Neural progenitor cell (in vitro differentiated cells): ENCODE results near the gene PDE1A. TPM values are rescaled to one million over a fixed set of nuclear protein-coding genes. Genes with fewer than 3 reads are reported as not detected.

ENCODE experiments used
- DNase-seq: peaks from one replicate; pipeline ENCODE4 v3.0.0-alpha.2; 2016; ENCODE audit warnings: low spot score
- H2AFZ ChIP-seq: fragments of 200-600 bp; sonication (generic); replicated peaks from 2 replicates; pipeline ENCODE4 v1.6.1; 2016; ENCODE audit warnings: antibody characterized with exemption
- H3F3A ChIP-seq: fragments of 200-600 bp; sonication (generic); 2 replicates; pipeline ENCODE4 v1.6.1; 2016; ENCODE audit warnings: antibody characterized with exemption, low read depth
- H3K27ac ChIP-seq: fragments of 200-600 bp; sonication (generic); 2 replicates; pipeline ENCODE4 v1.5.1; 2016; ENCODE audit warnings: mild to moderate bottlenecking
- H3K27me3 ChIP-seq: fragments of 200-600 bp; sonication (generic); 2 replicates; pipeline ENCODE4 v1.6.1; 2016; ENCODE audit warnings: mild to moderate bottlenecking, moderate library complexity
- H3K36me3 ChIP-seq: fragments of 200-600 bp; sonication (generic); 2 replicates; pipeline ENCODE4 v1.5.1; 2016
- H3K4me1 ChIP-seq: fragments of 200-600 bp; sonication (generic); 2 replicates; pipeline ENCODE4 v1.6.1; 2016; ENCODE audit warnings: mixed run types
- H3K4me2 ChIP-seq: fragments of 200-600 bp; sonication (generic); 2 replicates; pipeline ENCODE4 v1.6.1; 2016
- H3K4me3 ChIP-seq: fragments of 200-600 bp; sonication (generic); 2 replicates; pipeline ENCODE4 v1.5.1; 2016
- H3K79me2 ChIP-seq: fragments of 200-600 bp; sonication (generic); 2 replicates; pipeline ENCODE4 v1.6.1; 2016; ENCODE audit warnings: low read depth
- H3K9ac ChIP-seq: fragments of 200-600 bp; sonication (generic); 2 replicates; pipeline ENCODE4 v1.6.1; 2016
- H3K9me3 ChIP-seq: fragments of 200-600 bp; sonication (generic); 2 replicates; pipeline ENCODE4 v1.5.1; 2016; ENCODE audit warnings: low read depth
- H4K20me1 ChIP-seq: fragments of 200-600 bp; sonication (generic); 2 replicates; pipeline ENCODE4 v1.6.1; 2016; ENCODE audit warnings: low read depth
- H3K27ac Mint-ChIP-seq: 3 replicates; pipeline ENCODE4 v1.8.0; 2021; ENCODE audit warnings: mixed read lengths
- H3K27me3 Mint-ChIP-seq: 2 replicates; pipeline ENCODE4 v1.8.0; 2022; ENCODE audit warnings: low read depth, mild to moderate bottlenecking, inconsistent platforms, moderate library complexity, mixed read lengths; ENCODE audit not compliant: insufficient read depth
- H3K36me3 Mint-ChIP-seq: 3 replicates; pipeline ENCODE4 v1.8.0; 2021; ENCODE audit warnings: mixed read lengths
- H3K4me1 Mint-ChIP-seq: 3 replicates; pipeline ENCODE4 v1.8.0; 2021; ENCODE audit warnings: mixed read lengths
- H3K4me3 Mint-ChIP-seq: 3 replicates; pipeline ENCODE4 v1.8.0; 2021; ENCODE audit warnings: mild to moderate bottlenecking, moderate library complexity, mixed read lengths
- H3K9me3 Mint-ChIP-seq: 3 replicates; pipeline ENCODE4 v1.8.0; 2020; ENCODE audit warnings: mixed read lengths
- EZH2 ChIP-seq: fragments of 200-600 bp; sonication (generic); IDR thresholded peaks from 2 replicates; pipeline ENCODE4 v1.6.1; 2017; ENCODE audit warnings: antibody characterized with exemption, mild to moderate bottlenecking, moderate library complexity
- EZH2phosphoT487 ChIP-seq: fragments of 200-600 bp; sonication (generic); IDR thresholded peaks from 2 replicates; pipeline ENCODE4 v1.6.1; 2017; ENCODE audit warnings: antibody characterized with exemption
- total RNA-seq: library from RNA; depleted of rRNA; stranded (reverse); fragments of >200 nt; gene quantifications from 2 replicates; pipeline ENCODE4 v1.2.3, GENCODE V29; 2015; ENCODE audit warnings: low replicate concordance
- TF ChIP-seq, protein P1 (sequence below): fragments of 200-600 bp; sonication (generic); IDR thresholded peaks from 2 replicates; pipeline ENCODE4 v1.5.1; 2017; ENCODE audit warnings: antibody characterized with exemption, mild to moderate bottlenecking

PDE1A gene
- total RNA-seq, 1 donor from 2014 or later = not detected

DNA sequence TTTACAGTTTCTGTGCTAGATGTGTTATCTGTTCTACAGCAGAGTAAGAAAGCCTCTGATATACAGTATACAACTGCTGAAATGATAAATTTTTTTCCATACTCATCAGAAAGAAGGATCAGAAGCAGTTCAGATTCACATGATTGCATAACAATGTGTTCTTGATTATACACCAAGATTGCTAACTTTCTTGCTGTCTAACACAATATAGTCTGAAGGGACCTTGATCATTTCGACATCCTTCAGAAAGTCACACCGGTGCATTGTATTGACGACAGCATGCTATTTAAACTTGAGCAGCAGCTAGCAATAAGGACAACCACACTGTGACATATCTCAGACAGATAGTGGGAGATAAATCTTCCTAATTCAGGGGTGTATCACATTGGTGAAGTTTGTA lies 127.2 kb downstream of the PDE1A start:
- Histone ChIP-seq H3K36me3 (no peaks in the 10 kb centered on the region), H3K4me3 (no peak overlapping the region), H3K27me3 (no peaks in the 10 kb centered on the region), H4K20me1 (no peaks in the 10 kb centered on the region), H3K9ac (no peak overlapping the region), H3K79me2 (no peaks in the 10 kb centered on the region), H3K4me2 (no peak overlapping the region), H3K9me3 (no peaks in the 10 kb centered on the region), H3K27ac (no peak overlapping the region), H2AFZ (no peak overlapping the region), H3F3A (no peaks in the 10 kb centered on the region), H3K4me1 (no peaks in the 10 kb centered on the region)
- TF ChIP-seq, protein P1, sequence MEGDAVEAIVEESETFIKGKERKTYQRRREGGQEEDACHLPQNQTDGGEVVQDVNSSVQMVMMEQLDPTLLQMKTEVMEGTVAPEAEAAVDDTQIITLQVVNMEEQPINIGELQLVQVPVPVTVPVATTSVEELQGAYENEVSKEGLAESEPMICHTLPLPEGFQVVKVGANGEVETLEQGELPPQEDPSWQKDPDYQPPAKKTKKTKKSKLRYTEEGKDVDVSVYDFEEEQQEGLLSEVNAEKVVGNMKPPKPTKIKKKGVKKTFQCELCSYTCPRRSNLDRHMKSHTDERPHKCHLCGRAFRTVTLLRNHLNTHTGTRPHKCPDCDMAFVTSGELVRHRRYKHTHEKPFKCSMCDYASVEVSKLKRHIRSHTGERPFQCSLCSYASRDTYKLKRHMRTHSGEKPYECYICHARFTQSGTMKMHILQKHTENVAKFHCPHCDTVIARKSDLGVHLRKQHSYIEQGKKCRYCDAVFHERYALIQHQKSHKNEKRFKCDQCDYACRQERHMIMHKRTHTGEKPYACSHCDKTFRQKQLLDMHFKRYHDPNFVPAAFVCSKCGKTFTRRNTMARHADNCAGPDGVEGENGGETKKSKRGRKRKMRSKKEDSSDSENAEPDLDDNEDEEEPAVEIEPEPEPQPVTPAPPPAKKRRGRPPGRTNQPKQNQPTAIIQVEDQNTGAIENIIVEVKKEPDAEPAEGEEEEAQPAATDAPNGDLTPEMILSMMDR = no peak
- Mint-ChIP-seq H3K4me3 (no peak overlapping the region), H3K4me1 (no peaks in the 10 kb centered on the region), H3K36me3 (no peaks in the 10 kb centered on the region), H3K27ac (no peak overlapping the region), H3K9me3 (peaks cover 1% of the 10 kb centered on the region), H3K27me3 (no peaks in the 10 kb centered on the region)
- no peak for DNase-seq

DNA sequence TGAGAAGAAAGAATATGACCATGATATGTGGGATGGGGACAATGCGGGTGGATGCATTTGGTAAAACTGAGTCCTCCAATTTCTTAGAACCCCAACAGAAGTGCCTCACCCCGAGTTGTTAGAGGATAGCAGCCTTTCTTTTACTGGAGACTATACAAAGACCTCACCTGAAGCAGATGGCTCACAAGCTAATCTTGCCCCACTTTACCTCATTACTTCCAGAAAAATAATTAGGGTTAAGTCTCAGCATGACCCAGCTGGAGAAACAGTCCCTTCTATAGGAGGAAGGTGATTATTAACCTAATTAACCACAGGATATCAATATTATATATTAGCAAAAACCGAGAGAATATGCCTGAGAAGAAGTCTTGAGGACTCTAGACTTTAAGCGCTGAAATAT lies 128.4 kb downstream of the PDE1A start:
- Mint-ChIP-seq H3K27me3 (no peaks in the 10 kb centered on the region), H3K4me1 (no peaks in the 10 kb centered on the region), H3K9me3 (peaks cover 3% of the 10 kb centered on the region), H3K4me3 (no peak overlapping the region), H3K36me3 (no peaks in the 10 kb centered on the region), H3K27ac (no peak overlapping the region)
- no peak overlapping the region for H3K9ac ChIP-seq
- H4K20me1 ChIP-seq = no peaks in the 10 kb centered on the region
- H3K4me2 ChIP-seq = no peak overlapping the region
- no peaks in the 10 kb centered on the region for H3F3A ChIP-seq
- no peaks in the 10 kb centered on the region for H3K79me2 ChIP-seq
- TF ChIP-seq, protein P1 = no peak
- TF ChIP-seq EZH2phosphoT487 (no peak), EZH2 (no peak)
- H3K27me3 ChIP-seq = no peaks in the 10 kb centered on the region
- no peak overlapping the region for H3K27ac ChIP-seq
- no peaks in the 10 kb centered on the region for H3K4me1 ChIP-seq
- no peaks in the 10 kb centered on the region for H3K36me3 ChIP-seq
- no peaks in the 10 kb centered on the region for H3K9me3 ChIP-seq
- no peak for DNase-seq
- no peak overlapping the region for H2AFZ ChIP-seq
- no peak overlapping the region for H3K4me3 ChIP-seq

- Mint-ChIP-seq H3K27ac (no peak overlapping the region), H3K4me3 (no peak overlapping the region), H3K36me3 (no peaks in the 10 kb centered on the region), H3K4me1 (peaks cover 5% of the 10 kb centered on the region), H3K27me3 (peaks cover 2% of the 10 kb centered on the region), H3K9me3 (peaks cover 3% of the 10 kb centered on the region)
- no peaks in the 10 kb centered on the region for H4K20me1 ChIP-seq
- no peak for TF ChIP-seq EZH2phosphoT487
- H3K79me2 ChIP-seq = no peaks in the 10 kb centered on the region
- H3F3A ChIP-seq = no peaks in the 10 kb centered on the region
- no peak overlapping the region for H3K9ac ChIP-seq
- DNase-seq = no peak
- H2AFZ ChIP-seq = no peak overlapping the region
- no peaks in the 10 kb centered on the region for H3K4me1 ChIP-seq
- no peak overlapping the region for H3K4me3 ChIP-seq
- H3K9me3 ChIP-seq = no peaks in the 10 kb centered on the region
- no peak overlapping the region for H3K27ac ChIP-seq
- no peaks in the 10 kb centered on the region for H3K27me3 ChIP-seq
- H3K4me2 ChIP-seq = no peak overlapping the region
- no peaks in the 10 kb centered on the region for H3K36me3 ChIP-seq
Measured at GRCh38 chr2:182291296-182291695, 135.5 kb downstream of the PDE1A start.

- Histone ChIP-seq H2AFZ (no peak overlapping the region), H3K4me3 (no peak overlapping the region), H3K27ac (no peak overlapping the region), H3F3A (no peaks in the 10 kb centered on the region), H3K4me1 (peaks cover 5% of the 10 kb centered on the region), H3K79me2 (no peaks in the 10 kb centered on the region), H4K20me1 (no peaks in the 10 kb centered on the region), H3K27me3 (no peaks in the 10 kb centered on the region), H3K4me2 (no peak overlapping the region), H3K9ac (no peak overlapping the region), H3K36me3 (no peaks in the 10 kb centered on the region), H3K9me3 (no peaks in the 10 kb centered on the region)
- no peaks in the 10 kb centered on the region for H3K9me3 Mint-ChIP-seq
- H3K4me3 Mint-ChIP-seq = no peak overlapping the region
- no peaks in the 10 kb centered on the region for H3K36me3 Mint-ChIP-seq
- H3K4me1 Mint-ChIP-seq = peaks cover 2% of the 10 kb centered on the region
- TF ChIP-seq EZH2 (no peak), EZH2phosphoT487 (no peak)
- TF ChIP-seq, protein P1 = no peak
- H3K27me3 Mint-ChIP-seq = peaks cover 3% of the 10 kb centered on the region
- no peak for DNase-seq
- H3K27ac Mint-ChIP-seq = no peak overlapping the region
Measured at GRCh38 chr2:182283512-182283911, 143.3 kb downstream of the PDE1A start.
